CD14-positive monocyte (primary cell): ENCODE data around the gene MYLK2. TPM values are rescaled to one million over a fixed set of nuclear protein-coding genes. Genes with fewer than 3 reads are reported as not detected.

Source experiments
- DNase-seq, 3 donors: peaks; one replicate each; pipeline ENCODE4 v3.0.0-alpha.2; 2011 to 2022
- H2AFZ ChIP-seq: 2 replicates; pipeline ENCODE4 v1.6.0; 2012; ENCODE audit warnings: mild to moderate bottlenecking, low read depth, low read length, inconsistent platforms; ENCODE audit not compliant: insufficient read depth, poor library complexity, severe bottlenecking
- H3K27ac ChIP-seq, 2 donors: 1 replicate in 1 of 2; 2 replicates in 1 of 2; pipeline ENCODE4 v1.5.1; 2012 to 2013; ENCODE audit warnings: low read length in 2 of 2, control low read depth in 1 of 2, inconsistent platforms in 1 of 2, low read depth in 1 of 2, mild to moderate bottlenecking in 1 of 2
- H3K27me3 ChIP-seq, 2 donors: one replicate each; pipeline versions ENCODE4 v1.6.0 to v1.6.1; 2011 to 2013; ENCODE audit warnings: low read length in 2 of 2; ENCODE audit not compliant: control insufficient read depth in 2 of 2, insufficient read depth in 2 of 2
- H3K36me3 ChIP-seq, 2 donors: replicated peaks in 1 of 2; 1 replicate in 1 of 2; 2 replicates in 1 of 2; pipeline versions ENCODE4 v1.5.1 to v1.6.1; 2012 to 2013; ENCODE audit warnings: low read length in 2 of 2, control low read depth in 1 of 2, inconsistent platforms in 1 of 2, mild to moderate bottlenecking in 1 of 2; ENCODE audit not compliant: insufficient read depth in 2 of 2, control insufficient read depth in 1 of 2
- H3K4me1 ChIP-seq, 2 donors: 1 replicate in 1 of 2; 2 replicates in 1 of 2; pipeline versions ENCODE4 v1.5.1 to v1.6.1; 2012 to 2013; ENCODE audit warnings: low read length in 2 of 2, control low read depth in 1 of 2, inconsistent platforms in 1 of 2, mild to moderate bottlenecking in 1 of 2, moderate library complexity in 1 of 2; ENCODE audit not compliant: insufficient read depth in 2 of 2, control insufficient read depth in 1 of 2
- H3K4me2 ChIP-seq: replicated peaks from 2 replicates; pipeline ENCODE3; 2012; ENCODE audit warnings: low read length, moderate library complexity, mild to moderate bottlenecking; ENCODE audit not compliant: poor library complexity, severe bottlenecking; ENCODE audit errors: extremely low read depth
- H3K4me3 ChIP-seq, 3 experiments: fragments of 200-600 bp in 1 of 3; sonication (generic) in 1 of 3; replicated peaks in 1 of 3; 1 replicate in 2 of 3; 2 replicates in 1 of 3; pipeline ENCODE4 v1.5.1; 2011 to 2013; ENCODE audit warnings: low read length in 3 of 3, mild to moderate bottlenecking in 3 of 3, control low read depth in 2 of 3, low read depth in 2 of 3, inconsistent platforms in 1 of 3, moderate library complexity in 1 of 3
- H3K79me2 ChIP-seq: 2 replicates; pipeline ENCODE4 v1.6.0; 2012; ENCODE audit warnings: mild to moderate bottlenecking, control low read depth, inconsistent platforms, low read length, moderate library complexity; ENCODE audit not compliant: insufficient read depth
- H3K9ac ChIP-seq: 2 replicates; pipeline ENCODE4 v1.6.0; 2017; ENCODE audit warnings: low read length, mild to moderate bottlenecking; ENCODE audit not compliant: insufficient read depth, poor library complexity, severe bottlenecking
- H3K9me3 ChIP-seq, 2 donors: replicated peaks in 1 of 2; 1 replicate in 1 of 2; 2 replicates in 1 of 2; pipeline versions ENCODE4 v1.5.1 to v1.6.1; 2012 to 2013; ENCODE audit warnings: low read length in 2 of 2, control low read depth in 1 of 2; ENCODE audit not compliant: control insufficient read depth in 1 of 2, insufficient read depth in 1 of 2
- H4K20me1 ChIP-seq: 2 replicates; pipeline ENCODE4 v1.6.0; 2012; ENCODE audit warnings: mild to moderate bottlenecking, low read length, control low read depth, moderate library complexity; ENCODE audit not compliant: insufficient read depth
- H3K27ac Mint-ChIP-seq, 7 donors: one replicate each; pipeline ENCODE4 v1.8.0; 2020; ENCODE audit warnings: mild to moderate bottlenecking in 7 of 7, mixed read lengths in 7 of 7, moderate library complexity in 6 of 7, inconsistent platforms in 2 of 7
- H3K27me3 Mint-ChIP-seq, 3 donors: one replicate each; pipeline ENCODE4 v1.8.0; 2021 to 2022; ENCODE audit warnings: low read depth in 3 of 3, mild to moderate bottlenecking in 3 of 3, mixed read lengths in 3 of 3, moderate library complexity in 3 of 3, inconsistent platforms in 1 of 3
- H3K36me3 Mint-ChIP-seq, 2 donors: one replicate each; pipeline ENCODE4 v1.8.0; 2020; ENCODE audit warnings: mixed read lengths in 2 of 2, inconsistent platforms in 1 of 2, mild to moderate bottlenecking in 1 of 2
- H3K4me1 Mint-ChIP-seq: one replicate; pipeline ENCODE4 v1.8.0; 2020; ENCODE audit warnings: mild to moderate bottlenecking, mixed read lengths
- H3K4me3 Mint-ChIP-seq, 2 donors: one replicate each; pipeline ENCODE4 v1.8.0; 2020; ENCODE audit warnings: mild to moderate bottlenecking in 2 of 2, mixed read lengths in 2 of 2, moderate library complexity in 1 of 2
- H3K9me3 Mint-ChIP-seq, 7 donors: one replicate each; pipeline ENCODE4 v1.8.0; 2020 to 2022; ENCODE audit warnings: mixed read lengths in 7 of 7, mild to moderate bottlenecking in 6 of 7, moderate library complexity in 6 of 7, inconsistent platforms in 2 of 7
- CTCF ChIP-seq: fragments of 200-600 bp; IDR thresholded peaks from one replicate; pipeline ENCODE4 v1.8.0; 2022; ENCODE audit warnings: antibody characterized with exemption, mild to moderate bottlenecking
- WGBS: methylation state at CpG from one replicate; pipeline ENCODE4 v1.1.5; 2013; ENCODE audit warnings: missing lambda C conversion rate; ENCODE audit not compliant: insufficient coverage; 5-methylcytosine and 5-hydroxymethylcytosine counted together
- intact Hi-C, 2 donors: fragments of 100-400 bp; cut with micrococcal nuclease; formaldehyde crosslinking; loops; one replicate each; pipeline versions ENCODE4 v1.15.0 to v1.15.1; 2023
- polyA plus RNA-seq, 3 donors: library from polyadenylated mRNA; depleted of rRNA in 1 of 3; unstranded in 2 of 3; stranded (reverse) in 1 of 3; fragments of 300-500 nt in 2 of 3; fragments of >200 nt in 1 of 3; fragmentation: Illumina TruSeq in 2 of 3; gene quantifications; 1 replicate in 2 of 3; 2 replicates in 1 of 3; pipeline ENCODE4 v1.2.3, GENCODE V29; 2012 to 2021

Gene MYLK2
- polyA plus RNA-seq, 3 donors: not detected

GRCh38 chr20:31859998-31860380, 40.8 kb downstream of the MYLK2 start:
- H3K4me3 Mint-ChIP-seq: peak overlapping the region in 1 of 2 donors; percentile 70
- intact Hi-C loops: loop anchor here in 1 of 2 donors (10.0 kb wide), 1 partner anchor 235 kb away; no protein-coding TSS in a partner anchor
- H3K4me2 ChIP-seq: no peak overlapping the region
- no peak overlapping the region for H3K9ac ChIP-seq
- H3K27me3 ChIP-seq: peaks cover 24 to 33% of the 10 kb centered on the region in 2 donors
- peaks cover 0 to 7% of the 10 kb centered on the region in 2 donors for H3K9me3 ChIP-seq
- H3K27ac ChIP-seq: no peak overlapping the region
- no peak for TF ChIP-seq CTCF
- peaks cover 0 to 9% (median 0%) of the 10 kb centered on the region in 7 donors for H3K9me3 Mint-ChIP-seq
- WGBS: 73% methylated on average over 3 of the region's 7 CpGs
- H3K36me3 Mint-ChIP-seq: peaks cover 0 to 3% of the 10 kb centered on the region in 2 donors
- H3K4me3 ChIP-seq: no peak overlapping the region
- H4K20me1 ChIP-seq: no peaks in the 10 kb centered on the region
- no peaks in the 10 kb centered on the region for H3K79me2 ChIP-seq
- no peak overlapping the region for H3K27ac Mint-ChIP-seq
- peaks cover 16% of the 10 kb centered on the region for H3K4me1 Mint-ChIP-seq
- peaks cover 11 to 22% of the 10 kb centered on the region in 2 donors for H3K4me1 ChIP-seq
- H2AFZ ChIP-seq: no peak overlapping the region
- peaks cover 35 to 39% (median 35%) of the 10 kb centered on the region in 3 donors for H3K27me3 Mint-ChIP-seq
- no peaks in the 10 kb centered on the region for H3K36me3 ChIP-seq
- DNase-seq: no peak

GRCh38 chr20:31860390-31861134, 41.4 kb downstream of the MYLK2 start:
- H3K79me2 ChIP-seq: no peaks in the 10 kb centered on the region
- peaks cover 24 to 33% of the 10 kb centered on the region in 2 donors for H3K27me3 ChIP-seq
- intact Hi-C loops: no loop called here
- no peak overlapping the region for H3K27ac Mint-ChIP-seq
- TF ChIP-seq CTCF: no peak
- peaks cover 35 to 39% (median 35%) of the 10 kb centered on the region in 3 donors for H3K27me3 Mint-ChIP-seq
- peak overlapping the region; percentile 72 for H3K4me2 ChIP-seq
- no peaks in the 10 kb centered on the region for H3K36me3 ChIP-seq
- 48% methylated on average over 11 of the region's 15 CpGs for WGBS
- peak overlapping the region; percentile 52 for H3K9ac ChIP-seq
- peak overlapping the region; percentile 62 for H2AFZ ChIP-seq
- H4K20me1 ChIP-seq: no peaks in the 10 kb centered on the region
- H3K4me1 ChIP-seq: peaks cover 11 to 22% of the 10 kb centered on the region in 2 donors
- peaks cover 0 to 7% of the 10 kb centered on the region in 2 donors for H3K9me3 ChIP-seq
- H3K4me3 ChIP-seq: peak overlapping the region in 1 of 3 experiments; percentile 67
- H3K36me3 Mint-ChIP-seq: peaks cover 0 to 3% of the 10 kb centered on the region in 2 donors
- peaks cover 0 to 9% (median 0%) of the 10 kb centered on the region in 7 donors for H3K9me3 Mint-ChIP-seq
- peak overlapping the region; percentile 45 to 70 for H3K4me3 Mint-ChIP-seq
- no peak overlapping the region for H3K27ac ChIP-seq
- H3K4me1 Mint-ChIP-seq: peaks cover 16% of the 10 kb centered on the region
- no peak for DNase-seq
